ENCODE measurements around the gene ANKRD33B.

GRCh38 chr5:10612251-10612650, 48.4 kb downstream of the ANKRD33B start:
- TF ChIP-seq CTCF (IDR thresholded peaks at IDR 0.05) (no peak), POLR2A (IDR thresholded peaks at IDR 0.05) (no peak)

All from esophagus squamous epithelium (tissue), 4 donors.